Bronchial epithelial cell (primary cell): ENCODE data around the gene CREG1. TPM values are rescaled to one million over a fixed set of nuclear protein-coding genes. Genes with fewer than 3 reads are reported as not detected.

Experiments
- DNase-seq: peaks from one replicate; pipeline ENCODE4 v3.0.0-alpha.2; 2010; ENCODE audit warnings: low read depth
- FAIRE-seq: peaks from 2 replicates; lab custom pipeline; 2011; peaks lifted over from hg19 to GRCh38; lab: Jason Lieb, UNC
- H3K27me3 ChIP-seq: 2 replicates; pipeline ENCODE4 v1.5.1; 2011; ENCODE audit warnings: low read length; ENCODE audit not compliant: control insufficient read depth, insufficient read depth
- H3K36me3 ChIP-seq: 2 replicates; pipeline ENCODE4 v1.5.1; 2011; ENCODE audit warnings: low read length; ENCODE audit not compliant: control insufficient read depth, insufficient read depth
- H3K4me3 ChIP-seq: 2 replicates; pipeline ENCODE4 v1.5.1; 2011; ENCODE audit warnings: mild to moderate bottlenecking, low read depth, low read length, control low read depth
- CTCF ChIP-seq: IDR thresholded peaks from 2 replicates; pipeline ENCODE4 v1.5.1; 2011; ENCODE audit warnings: mild to moderate bottlenecking, moderate library complexity, low read length, control low read depth, inconsistent platforms; ENCODE audit not compliant: insufficient read depth, severe bottlenecking
- total RNA-seq: library from RNA; depleted of rRNA; stranded (reverse); fragments of >200 nt; gene quantifications from 2 replicates; pipeline ENCODE4 v1.2.1, GENCODE V29; 2014

The CREG1 gene
- total RNA-seq, 1 donor from 2014 or later: 78.2 TPM

DNA sequence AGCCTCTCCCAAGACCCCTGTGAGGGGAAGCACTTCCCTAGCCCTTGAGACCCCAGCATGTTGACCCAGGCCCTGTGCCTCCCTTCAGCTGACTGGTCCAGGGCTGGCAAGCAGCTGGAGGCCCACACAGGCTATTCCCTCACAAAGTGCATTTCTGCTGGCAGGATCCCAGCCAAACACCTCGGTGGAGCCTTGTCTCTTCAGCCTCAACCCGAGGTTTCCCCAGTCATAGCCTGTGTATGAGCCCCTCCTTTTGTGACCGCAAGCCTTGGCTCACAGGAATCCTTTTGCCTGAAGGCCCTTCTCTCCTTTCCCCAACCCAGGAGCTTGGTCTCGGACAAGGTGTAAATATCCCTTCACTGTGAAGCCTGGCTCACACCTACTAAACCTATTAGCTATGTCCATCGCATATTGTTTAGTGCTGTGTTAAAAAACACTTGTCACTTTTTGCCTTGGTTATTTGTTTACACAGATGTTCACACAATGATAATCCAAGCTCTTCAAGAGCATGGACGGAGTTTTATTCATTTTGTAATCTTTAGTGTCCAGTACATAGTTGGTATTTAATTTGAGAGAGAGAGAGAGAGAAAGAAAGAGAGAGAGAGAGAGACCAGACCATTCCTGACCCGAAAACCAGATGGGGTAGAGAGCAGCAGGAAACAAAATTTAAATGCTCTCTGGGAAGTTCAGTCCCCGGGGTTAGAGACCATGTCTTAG is 26.7 kb downstream of the CREG1 start:
- no peak for TF ChIP-seq CTCF
- no peaks in the 10 kb centered on the region for H3K36me3 ChIP-seq
- DNase-seq (no peak), FAIRE-seq (no peak)
- no peak overlapping the region for H3K4me3 ChIP-seq
- no peaks in the 10 kb centered on the region for H3K27me3 ChIP-seq

GRCh38 chr1:167524651-167525050 is 28.9 kb downstream of the CREG1 start:
- no peaks in the 10 kb centered on the region for H3K36me3 ChIP-seq
- DNase-seq (no peak), FAIRE-seq (no peak)
- no peak overlapping the region for H3K4me3 ChIP-seq
- no peak for TF ChIP-seq CTCF
- H3K27me3 ChIP-seq: no peaks in the 10 kb centered on the region

DNA sequence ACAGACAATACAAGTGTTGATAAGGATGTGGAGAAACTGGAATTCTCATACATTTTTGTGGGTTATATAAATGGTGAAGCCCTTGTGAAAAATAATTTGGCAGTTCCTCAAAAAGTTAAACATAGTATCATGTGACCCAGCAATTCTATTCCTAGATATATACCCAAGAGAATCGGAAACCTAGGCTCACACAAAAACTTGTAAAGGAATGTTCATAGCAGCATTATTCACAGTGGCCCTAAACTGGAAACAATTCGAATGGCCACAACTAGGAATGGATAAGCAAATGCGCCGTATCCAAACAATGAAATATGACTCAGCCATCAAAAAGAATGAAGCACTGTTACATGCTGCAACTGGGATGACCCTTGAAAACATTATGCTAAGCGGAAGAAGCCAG is 31.3 kb downstream of the CREG1 start:
- Histone ChIP-seq H3K4me3 (no peak overlapping the region), H3K27me3 (no peaks in the 10 kb centered on the region), H3K36me3 (no peaks in the 10 kb centered on the region)
- DNase-seq: no peak
- TF ChIP-seq CTCF: no peak
- no peak for FAIRE-seq

DNA sequence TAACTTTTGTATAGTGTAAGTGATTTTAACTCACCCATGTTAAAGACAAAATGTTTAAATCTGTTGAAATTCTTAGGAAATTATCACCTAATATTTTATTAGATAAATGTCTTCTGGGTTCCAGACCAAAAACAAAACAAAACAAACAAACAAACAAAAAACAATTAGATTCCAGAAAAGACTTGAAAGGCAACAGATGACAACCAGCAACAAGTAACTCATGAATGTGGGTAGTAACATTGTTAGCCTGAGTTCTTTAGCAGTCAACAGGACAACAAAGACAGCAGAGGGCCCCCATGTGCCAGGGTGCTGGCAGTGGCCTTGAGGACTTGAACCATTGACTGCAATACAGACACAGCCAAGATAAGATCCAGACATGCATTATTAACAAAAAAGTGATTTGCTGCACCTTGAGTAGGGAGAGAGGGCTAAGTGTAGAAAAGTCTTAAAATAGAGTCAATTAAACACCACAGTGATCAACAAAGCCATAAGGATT is 32.8 kb downstream of the CREG1 start:
- Histone ChIP-seq H3K27me3 (no peaks in the 10 kb centered on the region), H3K4me3 (no peak overlapping the region), H3K36me3 (no peaks in the 10 kb centered on the region)
- no peak for TF ChIP-seq CTCF
- FAIRE-seq (no peak), DNase-seq (no peak)

DNA sequence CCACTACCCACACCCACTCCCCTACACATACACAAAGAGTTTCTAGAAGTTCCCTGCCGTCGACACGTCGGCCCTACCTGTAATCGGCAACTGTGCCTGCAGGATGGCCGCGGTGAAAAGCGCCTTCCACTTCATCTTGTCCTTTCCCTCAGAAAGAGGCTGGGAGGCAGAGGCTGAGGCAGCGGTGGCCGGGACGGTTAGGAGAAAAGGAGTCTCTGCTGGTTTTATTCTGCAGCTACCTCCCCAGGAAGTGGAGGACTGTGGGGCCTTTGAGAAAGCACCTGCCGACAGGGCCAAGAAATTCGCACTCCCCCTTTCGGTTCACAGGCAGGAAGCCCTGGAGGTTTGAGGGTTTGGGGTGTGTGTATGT is 35.2 kb downstream of the CREG1 start, which contains the start of gene CD247:
Gene CD247 (minus strand): TSS at position 199 of the 370 bp plus-strand sequence. CDS start 64 bp downstream, at position 135.
- no peak for TF ChIP-seq CTCF
- no peaks in the 10 kb centered on the region for H3K36me3 ChIP-seq
- DNase-seq: no peak
- H3K4me3 ChIP-seq: no peak within 1 kb of the TSS
- H3K27me3 ChIP-seq: no peaks in the 10 kb centered on the region
- FAIRE-seq: no peak
